ENCODE results near the gene SBF2.
A peak's percentile ranks its signal among the peaks of the same experiment; 100 is the strongest.
"Not testable (repeated sequence)": the region's sequence is repeated elsewhere in the genome, so short reads cannot be mapped to it uniquely, and the experiment has no call there.

SBF2 gene

GRCh38 chr11:10192036-10192435 lies 102.0 kb downstream of the SBF2 start:
- no peak for DNase-seq (ENCODE audit: low spot score)

- peak; percentile 33 for DNase-seq (ENCODE audit: low spot score)
Measured at GRCh38 chr11:10181811-10182210, 112.2 kb downstream of the SBF2 start.

GRCh38 chr11:10164621-10165020 lies 129.4 kb downstream of the SBF2 start:
- DNase-seq (ENCODE audit: low spot score): no peak

GRCh38 chr11:10162222-10162621 lies 131.8 kb downstream of the SBF2 start:
- no peak for DNase-seq (ENCODE audit: low spot score)

- no peak for DNase-seq (ENCODE audit: low spot score)
Measured at GRCh38 chr11:10160350-10160749, 133.7 kb downstream of the SBF2 start.

- DNase-seq (ENCODE audit: low spot score): no peak
Measured at GRCh38 chr11:10158461-10158860, 135.6 kb downstream of the SBF2 start.

- DNase-seq (ENCODE audit: low spot score): no peak
Measured at GRCh38 chr11:10155793-10156490, 138.1 kb downstream of the SBF2 start.

GRCh38 chr11:10150800-10151199 lies 143.2 kb downstream of the SBF2 start:
- DNase-seq (ENCODE audit: low spot score): no peak

- no peak for DNase-seq (ENCODE audit: low spot score)
Measured at GRCh38 chr11:10149553-10149952, 144.5 kb downstream of the SBF2 start.

GRCh38 chr11:10147195-10147594 lies 146.8 kb downstream of the SBF2 start:
- DNase-seq (ENCODE audit: low spot score): no peak

GRCh38 chr11:10144954-10145353 lies 149.1 kb downstream of the SBF2 start:
- no peak for DNase-seq (ENCODE audit: low spot score)

- no peak for DNase-seq (ENCODE audit: low spot score)
Measured at GRCh38 chr11:10139656-10140055, 154.4 kb downstream of the SBF2 start.

- no peak for DNase-seq (ENCODE audit: low spot score)
Measured at GRCh38 chr11:10139143-10139542, 154.9 kb downstream of the SBF2 start.

GRCh38 chr11:10134975-10135481 lies 159.0 kb downstream of the SBF2 start:
- no peak for DNase-seq (ENCODE audit: low spot score)

- DNase-seq (ENCODE audit: low spot score): not testable (repeated sequence)
Measured at GRCh38 chr11:10134226-10134625, 159.8 kb downstream of the SBF2 start.

- not testable (repeated sequence) for DNase-seq (ENCODE audit: low spot score)
Measured at GRCh38 chr11:10133251-10133650, 160.8 kb downstream of the SBF2 start.

- no peak for DNase-seq (ENCODE audit: low spot score)
Measured at GRCh38 chr11:10130875-10131274, 163.1 kb downstream of the SBF2 start.

GRCh38 chr11:10129184-10129583 lies 164.8 kb downstream of the SBF2 start:
- DNase-seq (ENCODE audit: low spot score): not testable (repeated sequence)

GRCh38 chr11:10125522-10126133 lies 168.4 kb downstream of the SBF2 start:
- DNase-seq (ENCODE audit: low spot score): no peak

- no peak for DNase-seq (ENCODE audit: low spot score)
Measured at GRCh38 chr11:10122326-10123197, 171.5 kb downstream of the SBF2 start.

- no peak for DNase-seq (ENCODE audit: low spot score)
Measured at GRCh38 chr11:10118865-10119264, 175.2 kb downstream of the SBF2 start.

GRCh38 chr11:10117709-10118351 lies 176.2 kb downstream of the SBF2 start:
- no peak for DNase-seq (ENCODE audit: low spot score)
